NT2/D1 (cell line): Measurements from ENCODE around the gene GRK5.

Experiments
- YY1 ChIP-seq: IDR thresholded peaks from 2 replicates; pipeline ENCODE4 v1.6.1; 2011; ENCODE audit not compliant: insufficient read length, insufficient read depth
- ZNF274 ChIP-seq: IDR thresholded peaks from 2 replicates; pipeline ENCODE4 v1.6.1; 2011; ENCODE audit warnings: mild to moderate bottlenecking, low read depth, low read length

- no peak for TF ChIP-seq YY1
- no peak for TF ChIP-seq ZNF274
Observed at GRCh38 chr10:119225083-119225658, 17.8 kb downstream of the GRK5 start.
